Omental fat pad (tissue), 4 donors: ENCODE data around the gene IRF9. TPM values are rescaled to one million over a fixed set of nuclear protein-coding genes. Genes with fewer than 3 reads are reported as not detected.

ENCODE experiments used
- ATAC-seq: fragments of 150-250 bp; one replicate; pipeline ENCODE4 v1.9.1; 2016; ENCODE audit warnings: mild to moderate bottlenecking, moderate library complexity; ENCODE audit not compliant: low FRiP score
- DNase-seq: peaks from one replicate; pipeline ENCODE4 v3.0.0-alpha.2; 2019; ENCODE audit warnings: low spot score
- total RNA-seq, 4 donors: library from RNA; depleted of rRNA; stranded (reverse); fragments of >200 nt; gene quantifications; one replicate each; pipeline ENCODE4 v1.1.0, GENCODE V29; 2016
- TF ChIP-seq, protein P1 (sequence below), 3 donors: fragments of 450-650 bp; IDR thresholded peaks; one replicate each; pipeline ENCODE4 v1.5.1; 2016 to 2017; ENCODE audit warnings: antibody characterized with exemption in 3 of 3, mild to moderate bottlenecking in 3 of 3, moderate library complexity in 2 of 3

The IRF9 gene
- total RNA-seq, 4 donors from 2014 or later = 39.4 to 126 (median 66.3) TPM

DNA sequence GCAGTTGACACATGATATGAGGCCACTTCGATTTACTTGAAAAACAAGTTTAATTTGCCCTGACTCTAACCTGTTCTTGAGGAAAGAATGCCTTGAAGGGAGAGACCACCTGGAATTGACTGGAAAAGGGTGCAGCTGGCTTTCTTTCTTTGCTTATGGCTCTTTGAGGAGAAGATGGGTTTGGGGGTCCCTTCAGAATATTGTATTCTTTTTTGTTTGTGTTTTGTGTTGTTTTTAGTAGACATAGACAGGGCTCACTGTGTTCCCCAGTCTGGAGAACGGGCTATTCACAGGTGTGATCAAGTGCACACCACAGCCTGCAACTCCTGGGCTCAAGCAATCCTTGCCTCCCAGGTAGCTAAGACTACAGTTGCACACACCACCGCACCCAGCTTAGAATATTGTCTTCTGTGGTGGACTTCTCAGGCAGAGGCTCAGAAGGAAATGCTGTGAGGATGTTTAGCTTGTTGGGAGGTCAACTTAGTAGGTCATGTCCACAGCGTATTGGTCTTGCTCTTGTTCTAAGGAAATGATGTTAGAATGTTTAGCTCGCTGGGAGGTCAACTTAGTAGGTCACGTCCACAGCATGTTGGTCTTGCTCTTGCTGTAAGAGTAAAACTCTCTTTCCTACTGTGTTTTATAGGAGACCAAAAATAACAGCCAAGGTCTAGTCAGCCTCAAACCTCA, 44.8 kb upstream of the IRF9 start:
- TF ChIP-seq, protein P1, sequence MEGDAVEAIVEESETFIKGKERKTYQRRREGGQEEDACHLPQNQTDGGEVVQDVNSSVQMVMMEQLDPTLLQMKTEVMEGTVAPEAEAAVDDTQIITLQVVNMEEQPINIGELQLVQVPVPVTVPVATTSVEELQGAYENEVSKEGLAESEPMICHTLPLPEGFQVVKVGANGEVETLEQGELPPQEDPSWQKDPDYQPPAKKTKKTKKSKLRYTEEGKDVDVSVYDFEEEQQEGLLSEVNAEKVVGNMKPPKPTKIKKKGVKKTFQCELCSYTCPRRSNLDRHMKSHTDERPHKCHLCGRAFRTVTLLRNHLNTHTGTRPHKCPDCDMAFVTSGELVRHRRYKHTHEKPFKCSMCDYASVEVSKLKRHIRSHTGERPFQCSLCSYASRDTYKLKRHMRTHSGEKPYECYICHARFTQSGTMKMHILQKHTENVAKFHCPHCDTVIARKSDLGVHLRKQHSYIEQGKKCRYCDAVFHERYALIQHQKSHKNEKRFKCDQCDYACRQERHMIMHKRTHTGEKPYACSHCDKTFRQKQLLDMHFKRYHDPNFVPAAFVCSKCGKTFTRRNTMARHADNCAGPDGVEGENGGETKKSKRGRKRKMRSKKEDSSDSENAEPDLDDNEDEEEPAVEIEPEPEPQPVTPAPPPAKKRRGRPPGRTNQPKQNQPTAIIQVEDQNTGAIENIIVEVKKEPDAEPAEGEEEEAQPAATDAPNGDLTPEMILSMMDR (IDR thresholded peaks at IDR 0.05) = no peak
- DNase-seq (no peak), ATAC-seq (no peak)

DNA sequence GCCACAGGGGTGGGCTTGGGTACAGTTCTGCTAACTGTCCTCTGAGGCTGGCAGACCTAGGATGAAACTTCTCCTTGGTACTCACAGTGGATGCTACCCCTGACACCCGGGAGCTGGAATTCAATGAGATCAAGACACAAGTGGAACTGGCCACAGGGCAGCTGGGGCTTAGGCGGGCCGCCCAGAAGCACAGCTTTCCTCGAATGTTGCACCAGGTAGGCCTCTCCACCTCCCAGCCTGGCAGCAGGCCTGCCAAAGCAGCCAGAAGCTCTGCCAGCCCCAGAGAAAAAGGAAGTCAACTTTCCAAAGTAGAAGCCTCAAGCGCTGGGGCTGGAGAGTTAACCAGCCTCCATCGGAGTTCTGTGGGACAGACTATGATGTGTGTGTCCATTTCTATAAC, 43.9 kb upstream of the IRF9 start:
- ATAC-seq = no peak
- DNase-seq = no peak
- TF ChIP-seq, protein P1 (IDR thresholded peaks at IDR 0.05) = no peak

DNA sequence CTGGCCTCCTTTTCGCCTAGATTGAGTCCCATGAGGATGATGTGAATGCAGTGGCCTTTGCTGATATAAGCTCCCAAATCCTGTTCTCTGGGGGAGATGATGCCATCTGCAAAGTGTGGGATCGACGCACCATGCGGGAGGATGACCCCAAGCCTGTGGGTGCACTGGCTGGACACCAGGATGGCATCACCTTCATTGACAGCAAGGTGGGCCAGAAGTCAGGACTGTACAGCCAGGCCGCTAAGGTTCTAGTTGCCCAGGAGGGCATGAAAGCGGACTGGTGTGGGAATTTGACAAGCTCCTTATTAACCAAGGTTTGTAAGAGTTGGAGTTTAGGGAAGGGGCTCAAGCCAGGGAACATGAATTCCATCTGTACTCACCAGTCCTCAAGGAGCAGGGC, 41.4 kb upstream of the IRF9 start:
- TF ChIP-seq, protein P1 (IDR thresholded peaks at IDR 0.05) = no peak
- DNase-seq (no peak), ATAC-seq (no peak)

DNA sequence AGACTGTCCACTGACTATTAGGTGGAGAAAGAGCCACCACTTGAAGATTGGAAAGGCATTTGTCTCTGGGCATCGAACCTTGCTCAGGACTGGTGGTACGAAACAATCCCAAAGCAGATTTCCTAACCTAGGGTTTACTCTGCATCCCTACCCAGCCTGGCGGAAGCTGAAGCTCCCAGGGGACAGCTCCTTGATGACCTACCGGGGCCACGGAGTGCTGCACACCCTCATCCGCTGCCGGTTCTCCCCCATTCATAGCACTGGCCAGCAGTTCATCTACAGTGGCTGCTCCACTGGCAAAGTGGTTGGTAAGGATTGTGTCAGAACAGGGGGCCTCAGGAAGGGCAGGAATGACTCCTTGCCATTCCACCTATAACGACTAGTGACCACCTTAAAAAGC, 39.9 kb upstream of the IRF9 start:
- DNase-seq (no peak), ATAC-seq (no peak)
- TF ChIP-seq, protein P1 (IDR thresholded peaks at IDR 0.05) = no peak

DNA sequence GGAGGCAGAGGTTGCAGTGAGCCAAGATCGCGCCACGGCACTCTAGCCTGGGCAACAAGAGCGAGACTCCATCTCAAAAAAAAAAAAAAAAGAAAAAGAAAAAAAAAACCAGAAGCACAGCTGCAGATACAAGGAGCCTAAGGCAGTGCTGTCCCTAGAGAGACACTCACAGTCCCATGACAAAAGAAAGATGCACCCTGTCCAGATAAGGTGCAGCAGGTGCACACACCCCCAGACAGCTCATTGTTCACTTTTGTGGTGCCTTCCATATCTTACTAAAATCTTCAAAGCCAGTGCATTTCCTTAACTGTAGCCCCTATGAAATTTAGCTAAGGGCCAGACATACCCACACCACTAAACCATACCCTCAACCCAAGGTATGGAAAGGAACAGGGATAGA, 38.6 kb upstream of the IRF9 start:
- TF ChIP-seq, protein P1 (IDR thresholded peaks at IDR 0.05) = no peak
- no peak for DNase-seq
- ATAC-seq = no peak

DNA sequence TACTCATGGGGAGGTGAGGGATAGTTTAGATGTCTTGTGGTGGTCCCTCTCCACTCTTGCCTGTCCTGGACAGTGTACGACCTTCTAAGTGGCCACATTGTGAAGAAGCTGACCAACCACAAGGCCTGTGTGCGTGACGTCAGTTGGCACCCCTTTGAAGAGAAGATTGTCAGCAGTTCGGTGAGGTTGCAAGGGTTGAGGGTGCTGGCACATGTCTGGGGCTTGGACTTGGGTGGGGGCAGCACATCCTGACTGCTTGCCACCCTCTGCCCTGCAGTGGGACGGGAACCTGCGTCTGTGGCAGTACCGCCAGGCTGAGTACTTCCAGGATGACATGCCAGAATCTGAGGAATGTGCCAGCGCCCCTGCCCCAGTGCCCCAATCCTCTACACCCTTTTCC, 38.2 kb upstream of the IRF9 start:
- TF ChIP-seq, protein P1 (IDR thresholded peaks at IDR 0.05) = no peak
- DNase-seq (no peak), ATAC-seq (no peak)
